Natural killer cell (primary cell): Measurements from ENCODE around the gene DPCD. TPM values are rescaled to one million over a fixed set of nuclear protein-coding genes. Genes with fewer than 3 reads are reported as not detected.

Source experiments
- ATAC-seq, 3 donors: fragments of 150-1000 bp in 2 of 3; fragments of 200-7000 bp in 1 of 3; cut with Tn5 transposase; 1 replicate in 1 of 3; 2 replicates in 2 of 3; pipeline ENCODE4 v1.10.0; 2021; ENCODE audit warnings: mild to moderate bottlenecking in 2 of 3, moderate library complexity in 2 of 3
- DNase-seq, 2 donors: peaks; one replicate each; pipeline versions ENCODE4 v3.0.0 to v3.0.0-alpha.2; 2013 to 2021; ENCODE audit warnings: mixed read lengths in 1 of 2
- H3K27ac ChIP-seq: one replicate; pipeline ENCODE4 v1.5.1; 2013; ENCODE audit warnings: mild to moderate bottlenecking, low read length
- H3K27me3 ChIP-seq: one replicate; pipeline ENCODE4 v1.6.1; 2013; ENCODE audit warnings: low read length; ENCODE audit not compliant: control insufficient read depth, insufficient read depth
- H3K36me3 ChIP-seq: one replicate; pipeline ENCODE4 v1.6.1; 2013; ENCODE audit warnings: low read length; ENCODE audit not compliant: control insufficient read depth, insufficient read depth
- H3K4me1 ChIP-seq: one replicate; pipeline ENCODE4 v1.6.1; 2013; ENCODE audit warnings: low read length; ENCODE audit not compliant: control insufficient read depth, insufficient read depth
- H3K4me3 ChIP-seq: one replicate; pipeline ENCODE4 v1.5.1; 2013; ENCODE audit warnings: low read length
- H3K9me3 ChIP-seq: one replicate; pipeline ENCODE4 v1.6.1; 2013; ENCODE audit warnings: low read length; ENCODE audit not compliant: control insufficient read depth, insufficient read depth
- H3K27ac Mint-ChIP-seq, 2 donors: one replicate each; pipeline ENCODE4 v1.8.0; 2022; ENCODE audit warnings: mild to moderate bottlenecking in 2 of 2, mixed read lengths in 2 of 2, moderate library complexity in 1 of 2
- H3K27me3 Mint-ChIP-seq, 2 donors: one replicate each; pipeline ENCODE4 v1.8.0; 2022; ENCODE audit warnings: low read depth in 2 of 2, mixed read lengths in 2 of 2
- H3K36me3 Mint-ChIP-seq: one replicate; pipeline ENCODE4 v1.8.0; 2022; ENCODE audit warnings: mixed read lengths
- H3K4me1 Mint-ChIP-seq, 2 donors: one replicate each; pipeline ENCODE4 v1.8.0; 2022; ENCODE audit warnings: mixed read lengths in 2 of 2
- H3K4me3 Mint-ChIP-seq: one replicate; pipeline ENCODE4 v1.8.0; 2022; ENCODE audit warnings: mild to moderate bottlenecking, moderate library complexity, mixed read lengths
- H3K9me3 Mint-ChIP-seq, 2 donors: one replicate each; pipeline ENCODE4 v1.8.0; 2022; ENCODE audit warnings: mixed read lengths in 2 of 2
- CTCF ChIP-seq: fragments of 200-600 bp; IDR thresholded peaks from one replicate; pipeline ENCODE4 v1.8.0; 2022; ENCODE audit warnings: antibody characterized with exemption
- WGBS: methylation state at CpG from one replicate; pipeline ENCODE4 v1.1.7; 2013; ENCODE audit warnings: missing lambda C conversion rate; ENCODE audit not compliant: insufficient coverage; 5-methylcytosine and 5-hydroxymethylcytosine counted together
- intact Hi-C: fragments of 100-400 bp; cut with micrococcal nuclease; formaldehyde crosslinking; loops from one replicate; pipeline ENCODE4 v1.14.2; 2022
- total RNA-seq, 4 donors: library from RNA; stranded (reverse); fragments of 120-200 nt in 1 of 4; gene quantifications; one replicate each; pipeline versions ENCODE4 v1.2.3 to v1.2.4, GENCODE V29; 2013 to 2022

Gene DPCD
- total RNA-seq, 3 donors from 2014 or later (not counting 1 experiment from before 2014, with no cell fraction given): 0.72 to 1.0 (median 0.83) TPM

DNA sequence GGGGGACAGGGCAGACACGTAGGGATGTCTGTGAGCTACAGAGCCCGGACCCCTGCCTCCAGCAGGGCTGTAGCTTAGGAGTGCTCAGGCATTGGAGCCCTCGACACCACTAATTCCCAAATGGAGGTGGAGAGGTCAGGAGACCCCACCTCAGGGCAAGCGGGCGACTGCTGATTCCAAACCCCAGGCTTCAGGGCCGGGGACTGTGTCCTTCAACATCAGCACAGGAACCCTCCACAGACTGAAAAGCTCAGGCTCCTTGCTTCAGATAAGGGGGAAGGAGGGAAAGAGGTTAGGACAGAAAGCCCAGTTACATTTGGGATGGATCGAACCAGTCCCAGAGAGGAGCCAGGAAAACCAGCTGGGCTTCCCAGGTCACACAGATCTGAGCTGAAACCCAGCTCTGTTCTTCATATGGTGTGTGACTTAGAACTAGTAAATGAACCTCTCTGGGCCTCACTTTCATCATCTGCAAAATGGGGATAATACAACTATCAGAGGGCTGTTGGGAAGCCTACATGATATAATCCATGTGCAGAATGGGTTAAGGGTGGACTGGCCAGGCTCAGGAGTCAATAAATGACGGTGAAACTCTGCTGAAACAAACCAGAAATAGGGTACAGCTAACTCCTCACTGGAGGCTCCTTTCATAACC is 16.7 kb upstream of the DPCD start:
- Histone ChIP-seq H3K27ac (no peak overlapping the region), H3K4me1 (peaks cover 18% of the 10 kb centered on the region), H3K36me3 (no peaks in the 10 kb centered on the region), H3K4me3 (no peak overlapping the region), H3K9me3 (no peaks in the 10 kb centered on the region), H3K27me3 (peaks cover 24% of the 10 kb centered on the region)
- DNase-seq (no peak), ATAC-seq (no peak)
- Mint-ChIP-seq H3K27ac (no peak overlapping the region), H3K27me3 (peaks cover 23 to 29% of the 10 kb centered on the region in 2 donors), H3K36me3 (no peaks in the 10 kb centered on the region), H3K4me3 (peak overlapping the region; percentile 45), H3K4me1 (peaks cover 6 to 15% of the 10 kb centered on the region in 2 donors), H3K9me3 (no peaks in the 10 kb centered on the region)
- intact Hi-C loops: no loop called here
- no peak for TF ChIP-seq CTCF
- 90% methylated on average over 8 of the region's 8 CpGs for WGBS

GRCh38 chr10:101572126-101572525 is 16.0 kb upstream of the DPCD start:
- intact Hi-C loops: no loop called here
- Histone ChIP-seq H3K27me3 (peaks cover 20% of the 10 kb centered on the region), H3K36me3 (no peaks in the 10 kb centered on the region), H3K4me1 (peaks cover 18% of the 10 kb centered on the region), H3K27ac (no peak overlapping the region), H3K9me3 (no peaks in the 10 kb centered on the region), H3K4me3 (no peak overlapping the region)
- H3K27me3 Mint-ChIP-seq: peaks cover 17 to 24% of the 10 kb centered on the region in 2 donors
- no peaks in the 10 kb centered on the region for H3K36me3 Mint-ChIP-seq
- peaks cover under 1 to 10% of the 10 kb centered on the region in 2 donors for H3K4me1 Mint-ChIP-seq
- no peaks in the 10 kb centered on the region for H3K9me3 Mint-ChIP-seq
- WGBS: 94% methylated on average over 5 of the region's 7 CpGs
- no peak overlapping the region for H3K4me3 Mint-ChIP-seq
- no peak for TF ChIP-seq CTCF
- no peak for DNase-seq
- no peak overlapping the region for H3K27ac Mint-ChIP-seq
- ATAC-seq: no peak

DNA sequence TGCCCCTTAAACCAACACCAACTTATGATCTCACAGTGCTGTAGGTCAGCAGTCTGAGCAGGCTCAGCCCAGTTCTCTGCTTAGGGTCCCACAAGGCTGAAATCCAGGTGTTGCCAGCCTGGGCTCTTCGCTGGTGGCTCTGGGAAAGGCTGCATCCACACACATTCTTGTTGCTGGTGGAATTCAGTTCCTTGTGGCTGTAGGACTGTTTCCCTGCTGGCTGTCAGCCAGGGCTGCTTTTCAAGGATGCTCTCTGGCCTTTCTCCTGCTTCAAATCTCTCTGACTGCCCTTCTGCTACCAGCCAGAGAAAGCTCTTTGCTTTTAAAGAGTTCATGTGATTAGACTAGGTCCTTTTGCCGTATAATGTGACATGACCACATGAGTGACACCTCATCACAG is 15.3 kb upstream of the DPCD start:
- H3K27ac ChIP-seq: no peak overlapping the region
- ATAC-seq (no peak), DNase-seq (no peak)
- H3K36me3 Mint-ChIP-seq: no peaks in the 10 kb centered on the region
- intact Hi-C loops: no loop called here
- no peak overlapping the region for H3K27ac Mint-ChIP-seq
- H3K4me3 Mint-ChIP-seq: no peak overlapping the region
- peaks cover 18% of the 10 kb centered on the region for H3K4me1 ChIP-seq
- peaks cover 0 to 9% of the 10 kb centered on the region in 2 donors for H3K4me1 Mint-ChIP-seq
- no peaks in the 10 kb centered on the region for H3K9me3 Mint-ChIP-seq
- no peak for TF ChIP-seq CTCF
- H3K27me3 Mint-ChIP-seq: peaks cover 10 to 19% of the 10 kb centered on the region in 2 donors
- no peaks in the 10 kb centered on the region for H3K36me3 ChIP-seq
- WGBS: 90% methylated on average over 2 of the region's 2 CpGs
- H3K9me3 ChIP-seq: no peaks in the 10 kb centered on the region
- H3K27me3 ChIP-seq: peaks cover 15% of the 10 kb centered on the region
- no peak overlapping the region for H3K4me3 ChIP-seq
